HuH-7 (cell line): ENCODE results near the gene CLEC2L.

Experiments
- DNase-seq: peaks from one replicate; pipeline ENCODE4 v3.0.0; 2011; ENCODE audit warnings: low spot score

CLEC2L gene

GRCh38 chr7:139557857-139558581 lies 34.5 kb downstream of the CLEC2L start:
- no peak for DNase-seq

- DNase-seq = no peak
These were observed 36.0 kb downstream of the CLEC2L start for GRCh38 chr7:139559364-139560105.

GRCh38 chr7:139560199-139560598 lies 36.7 kb downstream of the CLEC2L start:
- DNase-seq = no peak

GRCh38 chr7:139560678-139561077 lies 37.2 kb downstream of the CLEC2L start:
- DNase-seq = no peak

GRCh38 chr7:139562491-139562890 lies 39.0 kb downstream of the CLEC2L start:
- no peak for DNase-seq

- DNase-seq = no peak
These were observed 39.6 kb downstream of the CLEC2L start for GRCh38 chr7:139562961-139563565.

- DNase-seq = no peak
These were observed 40.4 kb downstream of the CLEC2L start for GRCh38 chr7:139563856-139564255.

- no peak for DNase-seq
These were observed 42.6 kb downstream of the CLEC2L start for GRCh38 chr7:139566075-139566474.

GRCh38 chr7:139566736-139567646 lies 43.5 kb downstream of the CLEC2L start:
- peak; percentile 73 for DNase-seq

GRCh38 chr7:139567647-139568345 lies 44.3 kb downstream of the CLEC2L start:
- DNase-seq = no peak

GRCh38 chr7:139568346-139568675 lies 44.8 kb downstream of the CLEC2L start:
- DNase-seq = no peak

- DNase-seq = no peak
These were observed 45.5 kb downstream of the CLEC2L start for GRCh38 chr7:139568813-139569490.

GRCh38 chr7:139570119-139570518 lies 46.6 kb downstream of the CLEC2L start:
- DNase-seq = peak; percentile 44

GRCh38 chr7:139570626-139571025 lies 47.1 kb downstream of the CLEC2L start:
- DNase-seq = no peak

GRCh38 chr7:139571190-139571589 lies 47.7 kb downstream of the CLEC2L start:
- no peak for DNase-seq

- DNase-seq = no peak
These were observed 48.2 kb downstream of the CLEC2L start for GRCh38 chr7:139571651-139572050.

- DNase-seq = no peak
These were observed 48.6 kb downstream of the CLEC2L start for GRCh38 chr7:139572071-139572470.

GRCh38 chr7:139572704-139573385 lies 49.4 kb downstream of the CLEC2L start:
- no peak for DNase-seq

GRCh38 chr7:139573871-139574270 lies 50.4 kb downstream of the CLEC2L start:
- DNase-seq = no peak

- DNase-seq = no peak
These were observed 51.3 kb downstream of the CLEC2L start for GRCh38 chr7:139574618-139575337.
